ENCODE data around the gene CACNA2D2.

Gene CACNA2D2

GRCh38 chr3:50423543-50423942 is 79.9 kb downstream of the CACNA2D2 start:
- H3K9me3 ChIP-seq (ENCODE audit: insufficient read depth, low read depth, low read length), result no peaks in the 10 kb centered on the region
- no peaks in the 10 kb centered on the region for H3K79me2 ChIP-seq (ENCODE audit: insufficient read depth, low read length)
- no peaks in the 10 kb centered on the region for H3K27me3 ChIP-seq (ENCODE audit: insufficient read depth, low read length, poor library complexity, severe bottlenecking)
- H3F3A ChIP-seq (ENCODE audit: low read depth), result no peaks in the 10 kb centered on the region
- H3K9me2 ChIP-seq (replicated peaks; ENCODE audit: low read depth, low read length), result no peaks in the 10 kb centered on the region
- H2AFZ ChIP-seq (ENCODE audit: low read length), result no peak overlapping the region
- H3K9ac ChIP-seq (ENCODE audit: low read depth, low read length, poor library complexity, severe bottlenecking), result no peak overlapping the region
- H3K4me1 ChIP-seq (ENCODE audit: insufficient read depth, low read length, poor library complexity, severe bottlenecking), result peaks cover 12% of the 10 kb centered on the region
- TF ChIP-seq EZH2phosphoT487 (IDR thresholded peaks at IDR 0.05; ENCODE audit: borderline replicate concordance), result no peak
- no peak for TF ChIP-seq CTCF (conservative IDR thresholded peaks at IDR 0.05; ENCODE audit: low read length)
- H3K4me2 ChIP-seq (ENCODE audit: low read depth, low read length, poor library complexity, severe bottlenecking), result no peak overlapping the region
- H3K36me3 ChIP-seq (ENCODE audit: insufficient read depth, low read length), result no peaks in the 10 kb centered on the region
- no peak overlapping the region for H3K4me3 ChIP-seq (ENCODE audit: low read length, poor library complexity, severe bottlenecking)
- no peaks in the 10 kb centered on the region for H4K20me1 ChIP-seq (ENCODE audit: insufficient read depth, low read length, poor library complexity, severe bottlenecking)

GRCh38 chr3:50422153-50422552 is 81.3 kb downstream of the CACNA2D2 start:
- Histone ChIP-seq H3K9me2 (replicated peaks; ENCODE audit: low read depth, low read length) (no peaks in the 10 kb centered on the region), H3K4me1 (ENCODE audit: insufficient read depth, low read length, poor library complexity, severe bottlenecking) (peaks cover 9% of the 10 kb centered on the region), H3K9ac (ENCODE audit: low read depth, low read length, poor library complexity, severe bottlenecking) (no peak overlapping the region), H4K20me1 (ENCODE audit: insufficient read depth, low read length, poor library complexity, severe bottlenecking) (no peaks in the 10 kb centered on the region), H2AFZ (ENCODE audit: low read length) (no peak overlapping the region), H3K79me2 (ENCODE audit: insufficient read depth, low read length) (no peaks in the 10 kb centered on the region), H3K4me3 (ENCODE audit: low read length, poor library complexity, severe bottlenecking) (no peak overlapping the region), H3F3A (ENCODE audit: low read depth) (no peaks in the 10 kb centered on the region), H3K36me3 (ENCODE audit: insufficient read depth, low read length) (no peaks in the 10 kb centered on the region), H3K9me3 (ENCODE audit: insufficient read depth, low read depth, low read length) (no peaks in the 10 kb centered on the region), H3K4me2 (ENCODE audit: low read depth, low read length, poor library complexity, severe bottlenecking) (no peak overlapping the region), H3K27me3 (ENCODE audit: insufficient read depth, low read length, poor library complexity, severe bottlenecking) (no peaks in the 10 kb centered on the region)
- TF ChIP-seq CTCF (conservative IDR thresholded peaks at IDR 0.05; ENCODE audit: low read length), result no peak
- TF ChIP-seq EZH2phosphoT487 (IDR thresholded peaks at IDR 0.05; ENCODE audit: borderline replicate concordance), result no peak

GRCh38 chr3:50419595-50420370 is 83.7 kb downstream of the CACNA2D2 start:
- H4K20me1 ChIP-seq (ENCODE audit: insufficient read depth, low read length, poor library complexity, severe bottlenecking), result no peaks in the 10 kb centered on the region
- H3K4me1 ChIP-seq (ENCODE audit: insufficient read depth, low read length, poor library complexity, severe bottlenecking), result peaks cover 26% of the 10 kb centered on the region
- H3K9ac ChIP-seq (ENCODE audit: low read depth, low read length, poor library complexity, severe bottlenecking), result no peak overlapping the region
- no peaks in the 10 kb centered on the region for H3K79me2 ChIP-seq (ENCODE audit: insufficient read depth, low read length)
- no peaks in the 10 kb centered on the region for H3K9me2 ChIP-seq (replicated peaks; ENCODE audit: low read depth, low read length)
- H3K27me3 ChIP-seq (ENCODE audit: insufficient read depth, low read length, poor library complexity, severe bottlenecking), result no peaks in the 10 kb centered on the region
- H3F3A ChIP-seq (ENCODE audit: low read depth), result no peaks in the 10 kb centered on the region
- no peak for TF ChIP-seq EZH2phosphoT487 (IDR thresholded peaks at IDR 0.05; ENCODE audit: borderline replicate concordance)
- TF ChIP-seq CTCF (conservative IDR thresholded peaks at IDR 0.05; ENCODE audit: low read length), result no peak
- no peaks in the 10 kb centered on the region for H3K36me3 ChIP-seq (ENCODE audit: insufficient read depth, low read length)
- H3K9me3 ChIP-seq (ENCODE audit: insufficient read depth, low read depth, low read length), result no peaks in the 10 kb centered on the region
- no peak overlapping the region for H3K4me3 ChIP-seq (ENCODE audit: low read length, poor library complexity, severe bottlenecking)
- no peak overlapping the region for H2AFZ ChIP-seq (ENCODE audit: low read length)
- H3K4me2 ChIP-seq (ENCODE audit: low read depth, low read length, poor library complexity, severe bottlenecking), result no peak overlapping the region
